ENCODE results near the gene EIF2S2. TPM values are rescaled to one million over a fixed set of nuclear protein-coding genes. Genes with fewer than 3 reads are reported as not detected.

EIF2S2 gene
- total RNA-seq, 1 experiment from 2014 or later = 137 TPM

DNA sequence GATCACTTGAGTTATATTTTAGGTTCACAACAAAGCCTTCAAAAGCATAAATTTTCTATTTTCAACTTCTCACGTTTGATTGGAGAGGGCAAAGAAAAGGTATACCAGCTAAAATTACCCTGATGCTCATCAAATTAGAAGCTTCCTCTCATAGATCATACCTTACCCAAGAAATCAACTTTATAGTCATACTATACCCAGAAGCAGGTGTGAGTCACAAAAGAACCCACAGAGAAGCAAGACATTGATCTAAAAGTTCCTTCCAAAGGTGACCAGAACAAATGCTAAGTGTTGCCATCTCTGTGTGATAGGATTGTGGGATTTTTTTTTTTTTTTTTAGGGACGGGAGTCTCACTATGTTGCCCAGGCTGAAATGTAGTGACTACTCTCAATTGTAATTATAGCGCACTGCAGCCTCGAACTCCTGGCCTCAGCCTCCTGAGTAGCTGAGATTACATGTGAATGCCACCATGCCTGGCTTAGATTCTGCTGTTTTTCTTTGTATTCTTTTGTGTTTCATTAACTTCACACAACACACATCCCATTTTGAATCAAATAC is 3.3 kb downstream of the EIF2S2 start:
- Histone ChIP-seq H3K27ac (no peak overlapping the region), H3K36me3 (peaks cover 35% of the 10 kb centered on the region), H3K4me3 (no peak overlapping the region), H3K9me3 (replicated peaks) (no peaks in the 10 kb centered on the region), H3K4me1 (peaks cover 6% of the 10 kb centered on the region; the same call in 1 of the 2 replicates), H3K27me3 (no peaks in the 10 kb centered on the region)
- no peak for DNase-seq

GRCh38 chr20:34105978-34106675 is 5.9 kb downstream of the EIF2S2 start:
- no peak overlapping the region for H3K27ac ChIP-seq
- peaks cover 6% of the 10 kb centered on the region; the same call in 1 of the 2 replicates for H3K4me1 ChIP-seq
- no peaks in the 10 kb centered on the region for H3K9me3 ChIP-seq (replicated peaks)
- H3K27me3 ChIP-seq = no peaks in the 10 kb centered on the region
- peaks cover 60% of the 10 kb centered on the region for H3K36me3 ChIP-seq
- no peak for DNase-seq
- H3K4me3 ChIP-seq = no peak overlapping the region

- Histone ChIP-seq H3K4me1 (no peaks in the 10 kb centered on the region; the same call in 1 of the 2 replicates), H3K27me3 (no peaks in the 10 kb centered on the region), H3K9me3 (replicated peaks) (no peaks in the 10 kb centered on the region), H3K4me3 (no peak overlapping the region), H3K36me3 (peaks cover 76% of the 10 kb centered on the region), H3K27ac (no peak overlapping the region)
- DNase-seq = no peak
These were observed 8.0 kb downstream of the EIF2S2 start for GRCh38 chr20:34104059-34104458.

- Histone ChIP-seq H3K27ac (no peak overlapping the region), H3K4me1 (no peaks in the 10 kb centered on the region; the same call in 1 of the 2 replicates), H3K27me3 (no peaks in the 10 kb centered on the region), H3K9me3 (replicated peaks) (no peaks in the 10 kb centered on the region), H3K4me3 (no peak overlapping the region), H3K36me3 (peaks cover 87% of the 10 kb centered on the region)
- no peak for DNase-seq
These were observed 9.7 kb downstream of the EIF2S2 start for GRCh38 chr20:34102342-34102741.

DNA sequence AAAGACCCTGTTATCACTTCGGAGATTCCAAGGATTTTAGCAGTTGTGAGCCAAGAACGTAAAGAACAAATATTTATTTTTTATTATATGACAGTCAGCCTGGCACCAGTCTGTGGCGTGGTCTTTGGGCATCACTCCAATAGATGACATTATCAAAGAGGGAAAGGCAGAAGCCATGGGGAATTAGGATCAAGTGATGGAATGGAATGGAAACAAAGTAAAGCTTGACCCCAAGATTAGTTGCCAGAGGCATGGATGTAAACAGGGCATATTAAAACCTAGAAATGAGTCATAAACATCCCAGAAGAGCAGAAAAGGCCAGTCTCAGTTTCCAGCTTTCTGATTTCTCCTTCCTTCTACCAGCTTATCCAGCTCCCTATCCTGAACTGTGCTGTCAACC is 11.5 kb downstream of the EIF2S2 start:
- Histone ChIP-seq H3K36me3 (peaks cover 100% of the 10 kb centered on the region), H3K4me3 (no peak overlapping the region), H3K4me1 (no peaks in the 10 kb centered on the region; the same call in 1 of the 2 replicates), H3K27ac (no peak overlapping the region), H3K9me3 (replicated peaks) (no peaks in the 10 kb centered on the region), H3K27me3 (no peaks in the 10 kb centered on the region)
- DNase-seq = no peak

DNA sequence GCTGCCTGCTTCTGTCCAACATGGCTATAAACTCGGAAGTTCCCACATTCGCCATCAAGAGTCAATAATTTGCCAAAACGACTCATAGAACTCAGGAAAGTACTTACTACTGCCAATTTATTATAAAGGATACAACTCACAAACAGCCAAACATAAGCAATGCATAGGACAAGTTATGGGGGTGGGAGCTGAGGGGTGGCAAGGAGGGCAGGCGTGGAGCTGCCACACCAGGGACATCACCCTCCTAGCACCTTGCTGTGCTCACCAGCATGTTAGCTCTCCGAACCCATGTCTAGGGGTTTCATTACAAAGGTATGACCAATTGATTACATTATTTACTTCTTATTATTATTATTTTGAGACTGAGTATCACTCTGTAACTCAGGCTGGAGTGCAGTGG is 12.4 kb downstream of the EIF2S2 start:
- Histone ChIP-seq H3K4me3 (no peak overlapping the region), H3K9me3 (replicated peaks) (no peaks in the 10 kb centered on the region), H3K4me1 (no peaks in the 10 kb centered on the region; the same call in 1 of the 2 replicates), H3K27ac (no peak overlapping the region), H3K27me3 (no peaks in the 10 kb centered on the region), H3K36me3 (peaks cover 100% of the 10 kb centered on the region)
- DNase-seq = no peak

GRCh38 chr20:34098570-34098969 is 13.5 kb downstream of the EIF2S2 start:
- Histone ChIP-seq H3K9me3 (replicated peaks) (no peaks in the 10 kb centered on the region), H3K4me3 (no peak overlapping the region), H3K4me1 (no peaks in the 10 kb centered on the region; the same call in 1 of the 2 replicates), H3K36me3 (peaks cover 100% of the 10 kb centered on the region), H3K27ac (no peak overlapping the region), H3K27me3 (no peaks in the 10 kb centered on the region)
- no peak for DNase-seq

DNA sequence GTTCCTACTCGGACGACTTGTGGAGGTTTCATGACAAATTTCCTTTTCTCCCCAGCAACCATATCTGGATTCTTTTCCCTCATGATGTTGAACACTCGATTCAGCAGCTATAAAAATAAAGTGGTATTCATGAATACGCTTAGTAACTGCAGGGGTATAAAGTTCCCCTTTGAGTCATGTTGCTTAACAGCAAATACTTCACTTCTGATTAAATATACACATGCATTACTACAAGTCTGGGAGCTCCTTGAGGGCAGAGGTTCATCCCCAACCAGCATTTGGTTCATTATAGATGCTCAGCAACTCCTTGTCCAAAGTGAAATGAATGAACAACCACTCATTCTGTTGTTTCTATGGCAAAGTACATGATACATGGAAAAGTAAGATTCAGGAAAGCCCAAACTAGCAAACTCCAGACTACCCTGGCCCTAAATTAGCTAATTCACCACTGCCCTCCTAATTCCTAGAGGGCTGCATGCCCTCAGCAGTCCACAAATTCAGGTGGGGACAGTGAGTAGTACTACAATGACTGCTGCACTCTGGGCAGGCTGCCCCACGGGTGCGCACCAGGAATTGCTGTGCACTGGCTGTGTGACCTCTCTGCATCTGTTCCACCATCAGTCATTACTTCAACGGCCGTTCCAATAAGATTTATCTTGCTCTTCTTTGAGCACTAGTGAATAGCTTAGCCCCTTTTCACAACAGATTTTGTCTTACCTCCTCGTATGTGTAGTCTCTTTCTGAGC is 15.2 kb downstream of the EIF2S2 start:
- H3K9me3 ChIP-seq (replicated peaks) = no peaks in the 10 kb centered on the region
- peaks cover 100% of the 10 kb centered on the region for H3K36me3 ChIP-seq
- DNase-seq = no peak
- H3K4me3 ChIP-seq = no peak overlapping the region
- H3K27ac ChIP-seq = no peak overlapping the region
- no peaks in the 10 kb centered on the region for H3K27me3 ChIP-seq
- no peaks in the 10 kb centered on the region; the same call in 1 of the 2 replicates for H3K4me1 ChIP-seq

- H3K27ac ChIP-seq = no peak overlapping the region
- peaks cover 98% of the 10 kb centered on the region for H3K36me3 ChIP-seq
- no peak for DNase-seq
These were observed 16.2 kb downstream of the EIF2S2 start for GRCh38 chr20:34095825-34096224.

DNA sequence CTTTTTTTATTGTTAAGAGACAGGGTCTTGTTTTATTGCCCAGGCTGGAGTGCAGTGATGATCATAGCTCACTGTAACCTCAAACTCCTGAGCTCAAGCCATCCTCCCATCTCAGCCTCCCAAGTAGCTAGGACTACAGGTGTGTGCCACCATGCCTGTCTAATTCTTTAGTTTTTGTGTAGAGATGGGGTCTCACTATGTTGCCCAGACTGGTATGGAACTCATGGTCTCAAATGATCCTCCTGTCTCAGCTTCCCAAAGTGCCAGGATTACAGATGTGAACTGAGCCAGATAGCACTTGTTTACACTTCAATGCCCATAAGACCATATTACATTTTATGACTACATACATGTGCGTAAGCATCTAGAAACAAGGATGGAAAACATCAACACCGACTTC is 18.1 kb downstream of the EIF2S2 start:
- Histone ChIP-seq H3K27ac (no peak overlapping the region), H3K4me3 (no peak overlapping the region), H3K4me1 (no peaks in the 10 kb centered on the region), H3K27me3 (no peaks in the 10 kb centered on the region), H3K9me3 (replicated peaks) (no peaks in the 10 kb centered on the region), H3K36me3 (peaks cover 98% of the 10 kb centered on the region)
- no peak for DNase-seq

More at GRCh38 chr20:34095825-34096224, 16.2 kb downstream of the EIF2S2 start:
- no peak overlapping the region for H3K4me3 ChIP-seq
- H3K4me1 ChIP-seq = no peaks in the 10 kb centered on the region; the same call in 1 of the 2 replicates
- no peaks in the 10 kb centered on the region for H3K27me3 ChIP-seq
- no peaks in the 10 kb centered on the region for H3K9me3 ChIP-seq (replicated peaks)

DNA sequence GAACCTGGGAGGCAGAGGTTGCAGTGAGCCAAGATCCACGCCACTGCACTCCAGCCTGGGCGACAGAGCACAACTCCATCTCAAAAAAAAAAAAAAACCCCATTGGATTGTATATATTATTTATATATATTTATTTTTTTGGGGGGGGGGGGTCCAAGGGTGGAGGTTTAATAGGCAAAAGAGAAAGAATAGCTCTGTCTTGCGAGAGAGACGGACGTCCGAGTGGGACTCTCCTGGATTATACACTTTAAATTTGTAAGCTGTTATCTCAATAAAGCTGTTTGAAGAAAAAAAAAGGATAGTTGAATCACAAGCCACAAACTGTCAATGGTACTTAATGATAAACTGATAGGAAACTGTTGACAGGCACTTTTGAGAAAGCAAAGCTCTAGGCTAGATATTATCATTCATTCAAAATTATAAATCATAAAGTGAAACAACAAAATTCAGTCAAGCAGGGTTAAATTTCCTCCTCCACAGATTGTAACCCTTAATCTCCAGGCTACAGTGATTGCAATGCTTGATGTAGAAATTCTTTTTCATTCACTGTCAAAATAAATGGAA is 20.3 kb downstream of the EIF2S2 start:
- H3K4me3 ChIP-seq = no peak overlapping the region
- DNase-seq = no peak
- H3K9me3 ChIP-seq (replicated peaks) = no peaks in the 10 kb centered on the region
- no peak overlapping the region for H3K27ac ChIP-seq
- peaks cover 89% of the 10 kb centered on the region for H3K36me3 ChIP-seq
- H3K27me3 ChIP-seq = no peaks in the 10 kb centered on the region
- no peaks in the 10 kb centered on the region for H3K4me1 ChIP-seq

GRCh38 chr20:34090645-34091044 is 21.4 kb downstream of the EIF2S2 start:
- Histone ChIP-seq H3K27ac (no peak overlapping the region), H3K36me3 (peaks cover 84% of the 10 kb centered on the region), H3K4me3 (no peak overlapping the region), H3K9me3 (replicated peaks) (no peaks in the 10 kb centered on the region), H3K27me3 (no peaks in the 10 kb centered on the region), H3K4me1 (no peaks in the 10 kb centered on the region)
- DNase-seq = no peak

- H3K27me3 ChIP-seq = no peaks in the 10 kb centered on the region
- H3K4me1 ChIP-seq = no peaks in the 10 kb centered on the region
- no peaks in the 10 kb centered on the region for H3K9me3 ChIP-seq (replicated peaks)
- no peak overlapping the region for H3K27ac ChIP-seq
- DNase-seq = no peak
- H3K4me3 ChIP-seq = no peak overlapping the region
- peaks cover 75% of the 10 kb centered on the region for H3K36me3 ChIP-seq
These were observed 22.2 kb downstream of the EIF2S2 start for GRCh38 chr20:34089655-34090345.

DNA sequence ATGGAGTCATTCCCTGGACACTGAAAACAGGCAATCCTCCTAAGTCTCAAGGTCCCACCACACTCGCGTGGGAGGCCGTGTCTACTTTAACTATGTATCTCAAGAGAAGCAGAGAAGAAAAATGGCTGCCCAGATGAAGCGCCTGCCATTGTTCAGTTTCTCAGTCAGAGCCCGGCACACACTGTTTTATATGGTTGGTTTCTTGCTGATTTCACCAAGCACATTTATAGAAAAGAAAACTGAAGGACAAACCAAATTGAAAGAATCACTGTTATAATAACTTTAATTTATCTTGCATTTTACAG is 22.9 kb downstream of the EIF2S2 start:
- H3K27me3 ChIP-seq = no peaks in the 10 kb centered on the region
- H3K27ac ChIP-seq = no peak overlapping the region
- H3K36me3 ChIP-seq = peaks cover 74% of the 10 kb centered on the region
- H3K9me3 ChIP-seq (replicated peaks) = no peaks in the 10 kb centered on the region
- DNase-seq = no peak
- no peak overlapping the region for H3K4me3 ChIP-seq
- no peaks in the 10 kb centered on the region for H3K4me1 ChIP-seq
